Brain pericyte (primary cell): Measurements from ENCODE around the gene KRTAP12-3.
"Not testable (repeated sequence)": the region's sequence is repeated elsewhere in the genome, so short reads cannot be mapped to it uniquely, and the experiment has no call there.

Source experiments
- DNase-seq: peaks from one replicate; pipeline ENCODE4 v3.0.0-alpha.2; 2012; ENCODE audit warnings: low read depth, low spot score

Gene KRTAP12-3

GRCh38 chr21:44627181-44627822 lies 30.4 kb upstream of the KRTAP12-3 start:
- not testable (repeated sequence) for DNase-seq

- DNase-seq: not testable (repeated sequence)
Measured at GRCh38 chr21:44627831-44628233, 29.9 kb upstream of the KRTAP12-3 start.

DNA sequence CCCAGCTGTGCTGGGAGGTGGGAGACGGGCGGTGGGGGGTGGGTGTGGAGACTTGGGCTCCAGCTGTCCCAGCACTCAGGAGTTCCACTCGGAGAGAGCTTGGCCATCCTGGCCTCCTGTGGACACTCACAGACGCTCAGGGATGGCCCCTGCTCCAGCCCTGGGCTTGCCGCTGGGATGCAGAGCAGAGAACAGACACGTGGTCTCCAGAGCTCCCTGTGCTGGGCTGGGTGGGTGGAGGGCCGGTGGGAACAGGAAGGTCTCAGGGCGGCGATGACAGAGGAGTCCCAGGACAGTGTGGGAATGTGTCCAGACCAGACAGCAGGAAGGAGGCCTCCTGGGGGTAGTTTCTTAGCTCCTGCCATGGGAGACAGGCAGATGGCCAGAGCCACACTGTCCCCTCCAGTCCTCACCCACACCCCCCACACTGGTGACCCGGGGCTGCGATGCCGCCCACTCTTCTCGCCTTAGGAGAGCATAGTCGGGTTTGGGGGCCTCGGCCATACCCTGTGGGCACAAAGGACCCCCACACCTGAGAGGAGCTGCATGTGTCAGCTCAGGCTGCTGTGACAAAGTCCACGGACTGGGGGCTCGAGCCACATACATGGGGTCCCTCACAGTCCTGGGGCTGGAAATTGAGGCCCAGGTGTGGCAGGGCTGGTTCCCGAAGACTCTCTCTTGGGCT lies 28.9 kb upstream of the KRTAP12-3 start:
- DNase-seq: no peak

- no peak for DNase-seq
Measured at GRCh38 chr21:44630440-44630839, 27.3 kb upstream of the KRTAP12-3 start.

DNA sequence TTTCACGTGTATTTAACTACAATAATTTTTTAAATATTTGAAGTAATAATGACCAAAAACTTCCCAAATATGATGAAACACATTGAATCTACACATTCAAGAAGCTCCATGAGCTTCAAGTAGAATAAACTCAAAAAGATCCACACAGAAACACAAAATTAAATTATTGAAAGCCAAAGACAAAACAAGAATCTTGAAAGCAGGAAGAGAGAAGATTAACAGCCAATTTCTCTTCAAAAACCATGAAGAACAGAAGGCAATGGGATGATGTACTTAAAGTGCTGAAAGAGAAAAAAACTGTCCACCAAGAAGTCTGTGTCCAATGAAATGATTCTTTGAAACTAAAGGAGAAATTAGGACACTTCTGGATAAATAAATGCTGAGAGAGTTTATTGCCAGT lies 25.7 kb upstream of the KRTAP12-3 start:
- DNase-seq: no peak

DNA sequence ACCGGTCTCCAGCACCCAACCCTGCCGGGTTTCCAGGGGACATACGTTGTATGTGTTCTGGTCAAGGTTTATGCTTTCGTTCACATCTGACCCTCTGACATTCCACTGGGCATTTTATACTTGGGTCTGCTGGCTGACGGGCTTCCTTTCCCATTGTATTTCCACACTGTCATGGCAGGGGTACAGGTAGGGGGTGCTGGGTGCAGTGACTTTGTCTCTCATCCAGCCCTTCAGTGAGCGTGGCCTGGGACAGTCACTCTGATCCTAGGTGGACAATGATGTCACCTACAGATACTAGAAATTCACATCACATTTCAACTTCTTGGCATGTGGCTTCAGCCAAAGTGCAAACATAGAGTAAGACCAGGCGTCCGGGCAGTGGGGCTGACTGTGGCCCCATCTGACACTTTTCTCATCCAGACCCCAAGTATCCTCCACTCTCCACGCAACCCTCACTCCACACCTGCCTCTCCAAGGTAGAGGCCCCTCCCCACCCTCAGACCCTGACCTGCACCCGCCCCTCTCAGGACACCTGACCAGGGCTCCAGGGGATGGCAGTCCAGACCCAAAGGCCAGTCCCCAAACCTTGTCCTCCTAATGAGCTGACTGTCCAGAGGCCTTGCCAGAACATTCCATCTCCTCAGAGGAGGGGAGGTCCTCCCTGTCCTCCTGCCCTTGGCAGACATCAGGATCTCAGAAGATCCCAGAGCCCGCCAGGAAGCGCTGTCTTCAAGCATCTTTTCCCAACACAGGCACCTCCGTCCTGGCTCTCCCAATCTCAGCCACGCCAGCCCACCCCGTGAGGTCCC lies 21.3 kb upstream of the KRTAP12-3 start:
- DNase-seq: no peak

- DNase-seq: no peak
Measured at GRCh38 chr21:44637018-44637850, 20.5 kb upstream of the KRTAP12-3 start, which contains the start of gene KRTAP10-10. KRTAP10-10 (plus strand) TSS chr21:44637356; CDS start chr21:44637418, 62 bp downstream.

DNA sequence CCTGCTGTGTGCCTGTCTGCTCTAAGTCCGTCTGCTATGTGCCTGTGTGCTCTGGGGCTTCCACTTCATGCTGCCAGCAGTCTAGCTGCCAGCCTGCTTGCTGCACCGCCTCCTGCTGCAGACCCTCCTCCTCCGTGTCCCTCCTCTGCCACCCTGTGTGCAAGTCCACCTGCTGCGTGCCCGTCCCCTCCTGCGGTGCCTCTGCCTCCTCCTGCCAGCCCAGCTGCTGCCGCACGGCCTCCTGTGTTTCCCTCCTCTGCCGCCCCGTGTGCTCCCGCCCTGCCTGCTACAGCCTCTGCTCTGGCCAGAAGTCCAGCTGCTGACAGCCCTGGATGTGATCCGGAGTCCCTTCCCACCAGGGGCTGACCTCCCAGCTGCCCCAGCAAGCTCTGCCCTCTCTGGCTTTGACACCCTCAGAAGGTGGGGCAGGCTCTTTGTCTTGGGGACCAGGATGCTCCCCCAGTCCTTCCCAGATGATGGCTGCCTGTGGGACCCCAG lies 19.8 kb upstream of the KRTAP12-3 start:
- not testable (repeated sequence) for DNase-seq

DNA sequence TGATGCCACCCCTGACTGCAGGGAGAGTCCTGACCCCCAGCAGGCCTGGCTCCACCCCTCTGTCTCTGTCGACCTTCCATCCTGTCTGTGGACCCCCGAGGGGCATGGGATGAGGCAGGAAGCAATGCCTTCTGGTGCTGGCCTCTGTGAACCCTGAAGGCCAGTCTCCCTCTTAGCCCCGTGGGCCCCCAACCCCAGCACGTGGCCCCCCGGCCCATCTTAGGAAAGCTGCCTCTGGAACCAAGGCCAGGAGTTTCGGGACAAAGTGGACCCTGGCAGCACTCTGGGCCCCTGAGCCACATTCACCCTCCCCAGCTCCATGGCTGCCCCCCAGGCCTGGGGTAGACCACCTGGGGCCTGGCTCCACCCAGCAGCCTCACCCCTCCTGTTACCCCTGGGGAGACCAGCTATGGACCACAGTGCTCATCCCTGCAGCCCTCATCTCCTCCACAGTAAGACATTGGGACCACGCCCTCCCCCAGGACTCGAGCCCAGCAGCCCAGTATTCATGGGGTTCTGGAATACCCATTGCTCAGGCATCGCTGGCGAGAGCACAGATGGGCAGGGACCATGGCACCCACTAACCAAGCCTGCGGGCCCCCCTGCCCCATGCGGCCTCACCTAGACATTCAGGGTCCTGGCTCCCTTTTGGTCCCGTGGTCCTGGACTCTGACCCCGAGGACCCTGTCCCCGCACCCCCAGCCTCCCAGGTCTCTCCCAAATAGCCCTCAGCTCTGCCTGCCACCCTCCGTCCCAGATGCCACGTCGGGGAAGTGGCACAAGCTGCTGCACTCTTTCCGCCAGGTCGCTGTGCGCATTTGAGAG lies 19.0 kb upstream of the KRTAP12-3 start:
- DNase-seq: not testable (repeated sequence)

GRCh38 chr21:44639331-44639655 lies 18.4 kb upstream of the KRTAP12-3 start:
- no peak for DNase-seq

GRCh38 chr21:44640761-44641160 lies 17.0 kb upstream of the KRTAP12-3 start:
- DNase-seq: no peak

DNA sequence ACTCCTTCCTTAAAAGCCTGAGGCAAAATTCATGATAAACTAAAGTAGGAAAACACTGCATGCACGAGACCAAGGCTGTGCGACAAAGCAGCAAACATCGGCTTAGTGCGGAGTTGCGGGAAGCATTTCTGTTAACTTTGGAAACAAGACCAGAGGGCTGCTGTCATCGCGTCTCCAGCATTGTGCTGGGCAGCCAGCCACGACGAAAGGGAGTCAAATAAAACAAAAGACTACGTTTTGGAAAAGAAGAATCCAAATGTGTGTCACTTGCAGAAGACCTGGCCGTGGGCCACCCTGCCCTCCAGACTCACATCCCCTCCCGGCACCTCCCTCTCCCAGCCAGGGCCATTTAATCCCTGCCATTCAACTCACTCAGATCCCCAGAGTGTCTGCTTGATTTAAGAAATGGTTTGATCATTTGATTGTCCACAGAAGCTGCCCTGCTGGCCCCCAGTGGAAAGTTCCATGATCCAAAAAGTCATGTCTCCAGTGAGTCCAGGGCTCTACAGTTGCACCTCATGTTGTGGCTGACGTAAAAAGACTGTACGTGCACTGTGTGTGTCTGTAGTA lies 13.9 kb upstream of the KRTAP12-3 start:
- no peak for DNase-seq

- DNase-seq: no peak
Measured at GRCh38 chr21:44644878-44645277, 12.9 kb upstream of the KRTAP12-3 start.

GRCh38 chr21:44646366-44647221 lies 11.1 kb upstream of the KRTAP12-3 start, which contains the start of gene KRTAP10-11:
KRTAP10-11 (plus strand) TSS chr21:44646414; CDS start chr21:44646459, 45 bp downstream.
- not testable (repeated sequence) for DNase-seq

GRCh38 chr21:44647222-44647552 lies 10.5 kb upstream of the KRTAP12-3 start:
- no peak for DNase-seq

DNA sequence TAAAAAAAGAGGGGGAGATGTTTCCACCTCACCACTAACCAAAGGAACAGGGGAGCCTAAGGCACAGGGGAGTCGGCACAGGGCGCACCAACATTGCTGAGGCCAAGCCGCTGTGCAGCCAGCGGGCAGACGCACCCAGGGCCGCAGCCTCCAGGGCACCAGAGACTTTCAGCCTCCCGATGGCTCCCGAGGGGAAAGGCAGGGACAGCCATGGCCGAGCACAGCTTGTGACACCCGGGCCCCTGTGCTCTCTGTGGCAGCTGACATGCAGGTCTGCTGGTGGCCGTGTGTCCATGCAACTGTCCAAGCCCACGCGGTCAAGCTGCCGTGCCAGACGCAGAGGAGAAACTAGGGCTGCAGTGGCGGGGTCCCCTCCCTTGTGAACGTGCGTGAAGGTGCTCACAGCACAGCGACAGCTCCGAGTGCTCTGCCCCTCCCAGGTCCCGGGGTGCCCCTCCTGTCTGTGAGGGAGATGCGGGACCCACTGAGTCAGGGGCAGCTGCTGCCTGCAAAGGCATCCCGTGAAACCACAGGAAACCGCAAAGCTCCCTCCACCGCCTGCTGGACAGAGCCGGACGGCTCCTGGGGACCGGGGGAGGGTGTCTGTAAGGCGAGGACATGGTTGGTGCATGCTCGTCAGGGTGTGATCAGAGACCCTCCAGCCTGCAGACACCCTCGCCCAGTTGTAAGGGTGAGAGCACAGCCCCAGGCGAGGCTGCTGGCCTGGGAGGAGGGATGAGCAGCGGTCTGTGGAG lies 9.0 kb upstream of the KRTAP12-3 start:
- DNase-seq: no peak

- DNase-seq: no peak
Measured at GRCh38 chr21:44649521-44650100, 8.1 kb upstream of the KRTAP12-3 start.
